ENCODE measurements around the gene DNAI2.

DNAI2 gene

GRCh38 chr17:74361230-74362068, 87.4 kb downstream of the DNAI2 start, which contains the start of gene BTBD17:
Gene BTBD17, minus strand, starts transcription at chr17:74361868. Its CDS starts 49 bp downstream, at chr17:74361819.
- peak; percentile 4 for DNase-seq (ENCODE audit: low read depth)

GRCh38 chr17:74362069-74362405, 88.0 kb downstream of the DNAI2 start:
- no peak for DNase-seq (ENCODE audit: low read depth)

- no peak for DNase-seq (ENCODE audit: low read depth)
Observed at GRCh38 chr17:74362810-74363498, 88.9 kb downstream of the DNAI2 start.
